Left ventricle myocardium superior (tissue), 1 donor: Measurements from ENCODE around the gene KIF6. TPM values are rescaled to one million over a fixed set of nuclear protein-coding genes. Genes with fewer than 3 reads are reported as not detected.

Source experiments
- ATAC-seq: fragments of 200-7000 bp; cut with Tn5 transposase; one replicate; pipeline ENCODE4 v1.9.1; 2020; ENCODE audit warnings: mild to moderate bottlenecking, moderate library complexity
- DNase-seq: peaks from one replicate; pipeline ENCODE4 v3.0.0-alpha.2; 2020
- intact Hi-C: fragments of 100-400 bp; cut with micrococcal nuclease; formaldehyde crosslinking; loops from one replicate; pipeline ENCODE4 v1.11.0; 2022
- total RNA-seq: library from RNA; stranded (reverse); fragmentation: NEBNext Ultra II Directional; extraction: Animal tissue kit (Norgen Biotek cat#: 25700); gene quantifications from one replicate; pipeline ENCODE4 v1.2.1, GENCODE V29; 2021
- donor health status: DM: no; HTN: yes; CAD: no; lungs with severe emphysema.

Gene KIF6
- total RNA-seq, 1 donor from 2014 or later, result 0.12 TPM

DNA sequence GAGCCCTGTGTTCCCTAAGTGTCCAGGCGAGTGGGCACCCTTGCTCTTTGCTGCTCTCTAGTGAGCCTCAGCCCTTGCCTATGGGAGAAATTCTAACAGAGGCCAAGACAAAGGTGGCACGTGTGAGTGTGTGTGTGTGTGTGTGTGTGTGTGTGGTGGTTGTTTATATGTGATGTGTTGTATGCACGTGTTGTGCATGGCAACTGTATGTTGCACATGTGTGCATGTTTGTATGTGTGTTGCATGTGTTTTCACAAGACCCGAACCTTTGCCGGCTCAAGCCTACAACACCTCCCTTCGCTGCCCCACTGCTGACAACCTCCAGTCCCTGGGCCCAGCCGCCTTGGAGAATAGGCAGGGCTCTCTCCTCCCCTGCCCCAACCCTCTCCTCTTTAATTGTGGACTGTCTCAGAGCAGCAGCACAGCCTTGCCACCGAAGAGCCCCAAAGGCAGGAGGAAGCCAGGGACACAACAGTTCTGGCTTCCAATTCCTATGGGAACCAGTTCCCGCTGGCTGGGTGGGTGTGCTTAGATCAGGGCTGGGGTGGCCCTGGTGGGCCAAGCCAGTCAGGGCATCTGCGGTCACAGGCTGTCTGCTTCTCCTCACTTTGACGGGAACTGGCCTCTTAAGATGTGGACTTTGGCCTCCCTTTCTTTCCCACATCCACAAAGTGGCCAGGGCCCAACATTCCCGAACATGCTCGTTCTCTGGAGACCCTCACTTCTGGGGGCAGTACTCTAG lies 405.4 kb downstream of the KIF6 start:
- intact Hi-C loops, result no loop called here
- ATAC-seq (peak; percentile 41), DNase-seq (no peak)

DNA sequence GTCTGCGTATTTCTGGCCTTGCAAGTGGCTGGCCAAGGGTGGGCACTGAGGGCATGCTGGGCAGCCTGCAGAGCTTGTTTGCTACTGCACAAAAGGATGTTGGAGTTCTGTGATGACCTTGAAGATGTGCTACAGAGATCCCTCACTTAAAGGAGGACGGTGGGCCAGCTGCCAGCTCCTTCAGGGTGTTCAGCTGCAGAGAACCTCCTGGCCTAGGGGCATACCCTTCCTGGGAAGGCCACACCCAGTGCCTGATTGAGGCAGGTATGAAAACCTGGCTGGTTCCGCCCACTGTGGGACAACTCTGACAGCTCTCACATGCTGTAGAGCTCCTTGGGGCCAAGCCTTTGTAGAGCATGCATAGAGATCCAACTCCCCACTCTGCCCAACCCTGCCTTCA lies 408.0 kb downstream of the KIF6 start:
- ATAC-seq (no peak), DNase-seq (no peak)
- intact Hi-C loops, result no loop called here

DNA sequence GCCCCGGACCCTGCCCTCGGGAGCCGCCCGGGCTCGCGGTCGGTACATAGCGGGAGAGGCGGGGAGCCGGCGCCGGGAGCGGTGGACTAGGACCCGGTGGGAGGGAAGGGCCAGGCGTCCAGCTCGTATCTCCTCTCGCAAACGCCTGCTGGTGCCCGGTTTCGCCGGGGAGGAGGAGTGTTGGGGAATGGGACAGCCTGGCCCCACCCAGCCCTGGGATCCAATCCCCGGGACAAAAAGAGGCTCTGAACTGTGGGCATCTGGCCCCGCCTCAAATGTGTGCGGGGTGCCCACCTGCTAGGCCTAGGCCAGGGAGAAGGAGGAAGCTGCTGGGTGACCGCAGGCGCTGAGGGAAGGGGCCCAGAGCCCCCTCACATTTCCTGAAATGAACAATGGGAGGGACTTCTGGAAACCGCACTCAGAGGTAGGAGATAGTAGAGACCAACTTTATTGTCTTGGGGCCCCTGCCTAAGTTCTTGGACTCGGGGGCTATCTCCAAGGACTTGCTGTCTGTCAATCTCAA lies 410.9 kb downstream of the KIF6 start, which contains the start of gene KCNK17:
Gene KCNK17 (minus strand): TSS at position 147 of the 523 bp plus-strand sequence. CDS start 99 bp downstream, at position 48.
- intact Hi-C loops, result no loop called here
- DNase-seq (no peak), ATAC-seq (no peak)

DNA sequence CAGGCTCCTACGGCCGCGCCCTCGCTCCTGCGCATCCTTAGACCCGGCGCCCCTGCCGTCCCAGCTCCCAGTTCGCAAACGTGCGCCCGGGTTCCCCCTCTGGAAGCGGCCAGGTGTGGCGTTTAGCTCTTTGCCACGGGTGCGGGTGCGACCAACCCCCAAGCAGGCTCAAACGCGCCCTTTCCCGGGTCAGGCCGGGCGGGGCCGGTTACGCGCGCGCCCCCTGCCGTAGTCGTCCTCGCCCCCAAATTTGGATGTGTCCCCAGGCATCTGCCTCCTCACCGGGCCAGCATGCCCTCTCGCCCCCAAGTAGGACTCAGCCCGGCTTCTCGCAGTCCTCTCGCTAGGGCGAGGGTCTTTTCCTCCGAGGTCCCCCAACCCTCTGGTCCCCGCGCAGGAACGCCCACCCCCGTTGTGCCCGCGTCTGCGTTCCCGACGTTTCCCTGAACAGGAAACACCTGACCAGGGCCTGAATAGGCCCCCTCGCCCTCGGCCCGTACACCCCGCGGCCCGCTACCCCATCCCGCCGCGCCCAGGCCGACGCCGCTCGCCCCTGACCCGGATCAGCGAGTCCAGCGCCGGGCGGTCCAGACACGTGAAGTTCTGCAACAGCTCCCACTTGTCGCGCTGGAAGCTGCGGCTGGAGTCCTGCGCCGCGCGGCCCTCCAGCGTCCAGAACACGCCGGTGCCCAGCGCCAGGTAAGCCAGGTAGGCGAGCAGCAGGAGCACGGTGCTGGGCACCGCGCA lies 411.5 kb downstream of the KIF6 start:
- intact Hi-C loops, result no loop called here
- no peak for DNase-seq
- peak; percentile 8 for ATAC-seq

DNA sequence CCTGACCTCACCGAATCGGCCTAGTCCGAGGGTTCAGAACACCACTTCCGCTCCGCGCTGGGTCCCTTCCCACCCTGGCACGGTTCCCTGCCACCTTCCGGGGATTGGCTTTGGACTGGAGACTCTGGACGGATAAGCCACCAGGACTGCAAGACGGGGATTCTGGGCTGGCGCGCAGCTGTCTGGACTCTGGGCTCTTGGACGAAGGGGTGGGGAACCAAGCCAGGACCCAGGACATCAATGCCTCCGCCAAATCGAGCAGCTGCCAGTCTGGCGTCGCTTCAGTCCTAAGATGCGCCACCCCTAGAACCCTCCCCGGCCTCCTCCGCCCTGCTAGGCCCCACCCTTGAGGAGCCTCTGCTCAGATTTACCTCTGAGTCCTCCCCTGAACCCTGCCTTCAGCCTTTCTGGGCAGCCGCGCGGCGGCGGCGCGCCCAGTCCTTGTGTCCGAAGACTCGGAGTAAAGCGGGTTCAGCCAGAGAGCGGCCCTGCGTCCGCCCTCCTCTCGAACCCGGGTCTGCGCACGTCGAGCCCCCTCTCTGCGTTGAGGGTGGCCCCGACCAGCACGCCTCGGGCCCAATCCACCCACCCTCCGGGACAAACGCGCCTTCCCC lies 412.2 kb downstream of the KIF6 start:
- peak; percentile 52 for DNase-seq
- ATAC-seq, result peak; percentile 28

DNA sequence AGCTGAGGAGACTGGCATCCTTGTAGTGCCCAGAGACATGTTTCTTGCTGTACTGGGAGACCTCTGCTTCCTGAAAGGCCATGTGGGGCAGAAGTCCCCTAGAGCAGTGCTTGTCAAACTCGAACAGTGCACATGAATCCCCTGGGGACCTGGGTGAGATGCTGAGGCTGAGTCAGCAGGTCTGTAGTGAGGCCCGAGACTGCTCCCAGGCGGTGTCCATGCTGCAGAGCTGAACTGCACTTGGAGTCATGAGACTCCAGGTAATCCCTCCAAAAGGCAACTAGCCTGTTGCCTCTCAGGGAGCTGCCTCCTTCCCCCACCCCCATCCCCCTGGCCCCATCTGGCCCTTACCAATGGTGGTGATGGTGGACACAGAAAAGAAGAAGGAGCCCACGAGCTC lies 414.7 kb downstream of the KIF6 start:
- ATAC-seq (no peak), DNase-seq (no peak)
- intact Hi-C loops, result no loop called here

More for the DNA sequence above, 412.2 kb downstream of the KIF6 start:
- intact Hi-C loops, result no loop called here

DNA sequence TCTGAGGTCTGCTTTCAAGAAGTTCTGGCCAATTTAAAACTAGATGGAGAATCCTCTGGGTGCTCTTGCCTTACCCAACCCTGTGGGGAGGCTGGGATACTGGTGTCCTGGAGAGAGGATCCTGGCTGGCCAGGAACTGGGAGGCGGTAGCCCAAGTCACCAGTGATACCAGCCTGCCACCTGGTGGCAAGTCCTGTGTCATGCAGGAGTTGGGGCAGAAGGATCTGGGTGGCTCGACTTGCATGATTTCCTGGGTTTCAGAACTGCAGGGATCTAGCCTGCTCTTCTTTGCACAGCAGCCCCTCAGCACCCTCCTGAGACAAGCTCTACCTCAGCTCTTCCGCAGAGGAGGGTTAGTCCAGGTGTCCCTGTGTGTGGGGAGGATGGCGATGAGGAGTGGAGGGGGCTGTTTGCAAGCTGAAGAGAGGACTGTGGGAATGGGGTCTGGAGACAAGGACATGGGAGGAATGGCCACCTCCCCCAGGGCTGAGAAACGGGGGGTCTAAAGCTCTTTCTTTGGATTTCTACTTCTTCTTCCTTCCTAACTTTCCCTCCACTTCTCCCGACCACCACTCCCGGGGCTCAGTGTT lies 415.2 kb downstream of the KIF6 start:
- DNase-seq (peak; percentile 79), ATAC-seq (peak; percentile 77)
- intact Hi-C loops, result loop anchor here (10.0 kb wide), 2 partner anchors 335 to 435 kb away; no protein-coding TSS in a partner anchor

DNA sequence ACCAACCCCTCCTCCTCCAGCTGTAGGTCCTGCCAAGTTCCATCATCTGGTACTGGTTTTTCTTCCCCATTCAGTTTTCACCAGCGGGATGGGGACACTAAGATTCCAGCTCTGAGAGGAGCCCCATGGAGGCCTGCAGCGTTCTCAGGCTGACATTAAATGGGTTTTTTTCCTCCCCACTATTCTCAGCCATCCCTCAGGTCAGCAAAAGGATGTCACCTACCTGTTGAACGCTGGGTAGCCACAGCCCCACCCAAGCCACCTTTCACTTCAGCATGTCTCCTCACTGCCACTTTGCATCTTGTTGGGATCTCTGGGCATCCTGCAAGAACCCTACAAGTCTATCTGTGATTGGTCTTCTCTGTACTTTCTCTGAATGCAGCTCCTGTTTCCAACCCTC lies 417.7 kb downstream of the KIF6 start:
- ATAC-seq, result no peak
- DNase-seq, result no peak
- intact Hi-C loops, result loop anchor here (10.0 kb wide), 2 partner anchors 333 to 433 kb away; no protein-coding TSS in a partner anchor

DNA sequence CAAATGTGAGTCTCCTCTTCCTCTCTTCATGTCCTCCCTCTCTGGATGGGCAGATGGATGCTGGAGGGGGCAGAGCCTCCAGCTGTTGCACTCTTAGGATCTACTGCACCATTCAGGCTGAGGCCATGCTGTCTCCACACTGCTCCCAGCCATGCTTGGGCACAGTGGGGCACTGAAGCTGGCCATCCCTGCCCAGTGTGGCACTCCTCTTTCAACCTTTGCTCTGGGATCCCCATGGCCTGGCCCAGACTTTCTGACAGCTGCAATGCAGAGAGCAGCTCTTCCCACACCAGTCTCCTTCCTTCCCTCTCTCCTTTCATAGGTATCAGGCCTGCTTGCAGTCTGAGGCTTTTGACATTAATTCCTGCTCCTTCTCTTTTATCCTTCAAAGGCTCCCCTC lies 420.3 kb downstream of the KIF6 start:
- intact Hi-C loops, result loop anchor here (10.0 kb wide), 2 partner anchors 330 to 430 kb away; no protein-coding TSS in a partner anchor

DNA sequence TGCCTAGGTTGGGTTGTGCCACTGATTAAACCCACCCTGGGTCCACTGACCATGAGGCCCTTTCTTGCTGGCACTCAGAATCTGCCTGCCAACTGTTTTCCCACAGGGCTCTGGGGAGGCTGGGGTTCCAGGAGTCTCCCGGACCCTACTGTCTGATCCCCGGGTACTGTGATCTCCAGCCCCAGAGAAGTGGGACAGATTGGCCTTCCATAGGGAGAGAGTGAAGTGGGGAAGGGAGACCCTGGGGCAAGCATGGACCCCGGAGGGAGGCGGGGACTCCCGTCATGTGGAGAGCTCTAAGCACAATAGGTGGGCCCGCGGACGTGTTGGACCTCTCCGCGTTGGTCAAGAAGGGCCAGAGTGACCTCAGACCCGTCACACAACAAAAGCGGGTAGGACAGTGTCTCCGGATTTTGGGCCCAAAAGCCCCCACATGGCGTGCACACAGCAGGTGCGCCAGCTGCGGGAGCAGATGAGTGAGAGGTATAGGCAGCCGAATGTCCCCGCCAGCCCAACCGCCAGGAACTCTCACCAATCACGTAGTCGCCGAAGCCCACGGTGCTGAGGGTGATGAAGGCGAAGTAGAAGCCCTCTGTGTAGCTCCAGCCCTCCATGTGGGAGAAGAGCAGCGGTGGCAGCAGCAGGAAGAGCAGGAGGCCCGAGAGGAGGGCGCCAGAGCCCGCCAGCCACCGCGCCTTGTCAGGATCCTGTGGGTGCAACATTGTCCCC lies 421.6 kb downstream of the KIF6 start:
- ATAC-seq, result no peak
- no peak for DNase-seq
- intact Hi-C loops, result loop anchor here (10.0 kb wide), 2 partner anchors 329 to 429 kb away; no protein-coding TSS in a partner anchor

More for the DNA sequence above, 420.3 kb downstream of the KIF6 start:
- ATAC-seq (no peak), DNase-seq (no peak)

DNA sequence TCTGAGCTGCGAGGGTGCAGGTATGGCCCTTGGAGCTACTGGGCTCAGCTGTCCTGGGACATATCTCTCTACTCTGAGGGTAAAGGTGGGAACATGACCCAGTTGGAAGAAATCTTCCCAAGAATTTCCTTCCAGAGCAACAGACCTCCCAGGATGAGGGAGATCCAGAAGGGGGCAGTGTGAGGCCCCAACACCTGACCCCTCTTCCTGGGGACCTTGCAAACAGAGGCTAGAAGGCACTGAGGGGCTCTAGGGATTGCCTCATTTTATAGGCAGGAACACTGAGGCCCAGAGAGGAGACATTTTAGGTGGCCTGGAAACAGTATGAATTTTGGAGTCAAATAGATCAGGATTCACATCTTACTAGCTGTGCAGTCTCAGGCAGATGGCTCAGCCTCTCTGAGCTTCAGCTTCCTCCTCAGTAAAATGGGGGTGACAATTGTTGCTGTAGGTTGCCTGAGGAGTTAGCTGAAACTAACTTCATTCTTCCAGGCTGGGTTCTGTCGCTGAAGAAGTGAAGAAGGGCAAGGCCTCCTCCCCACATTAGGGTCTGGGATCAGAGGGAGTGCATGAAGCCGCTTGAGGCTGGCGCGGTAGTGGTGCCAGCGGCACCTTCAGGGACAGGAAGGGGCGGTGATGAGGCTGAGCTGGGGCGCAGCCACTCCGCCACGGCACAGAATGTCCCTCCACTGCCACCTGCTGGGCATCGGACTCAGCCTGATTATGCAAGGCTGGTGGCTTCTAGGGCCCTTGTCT lies 422.4 kb downstream of the KIF6 start:
- peak; percentile 91 for DNase-seq
- intact Hi-C loops, result loop anchor here (10.0 kb wide), 2 partner anchors 328 to 428 kb away; no protein-coding TSS in a partner anchor
- ATAC-seq, result peak; percentile 96

DNA sequence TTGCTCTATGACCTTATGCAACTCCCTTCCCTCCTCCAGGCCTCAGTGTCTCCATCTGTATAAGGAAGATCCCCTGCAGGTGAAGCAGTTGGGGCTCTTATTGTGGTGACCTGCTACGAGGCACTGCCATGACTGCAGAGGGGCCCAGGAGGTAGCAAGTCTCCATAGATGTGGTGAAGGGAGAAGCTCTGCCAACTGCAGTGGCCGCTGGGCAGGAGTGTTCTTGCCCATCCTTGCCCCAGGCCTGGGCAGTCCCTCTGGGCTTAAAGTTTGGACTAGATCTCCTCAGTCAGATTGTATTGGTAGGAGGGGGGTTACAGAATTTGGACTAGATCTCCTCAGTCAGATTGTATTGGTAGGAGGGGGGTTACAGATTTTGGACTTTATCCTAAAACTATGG lies 423.2 kb downstream of the KIF6 start:
- DNase-seq (no peak), ATAC-seq (no peak)
- intact Hi-C loops, result loop anchor here (10.0 kb wide), 2 partner anchors 327 to 427 kb away; no protein-coding TSS in a partner anchor

DNA sequence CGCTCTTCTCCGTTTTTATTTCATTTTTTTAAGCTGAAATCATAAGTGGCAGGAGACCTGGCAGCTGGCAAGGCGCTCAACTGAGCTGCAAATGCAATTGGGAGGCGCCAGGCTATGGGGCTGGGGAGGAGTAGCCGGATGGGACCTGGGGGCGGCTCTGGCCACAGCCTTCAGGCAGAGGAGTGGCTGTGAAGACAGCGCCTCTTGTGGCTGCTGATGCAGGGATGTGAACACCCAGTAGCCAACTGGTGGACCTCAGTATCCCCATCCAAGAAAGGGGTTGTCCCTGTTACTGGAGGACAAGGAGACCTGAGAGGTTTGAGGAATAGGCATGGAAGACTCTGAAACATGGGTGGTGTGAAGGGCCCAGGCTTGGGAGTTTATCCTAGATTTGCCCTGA lies 423.6 kb downstream of the KIF6 start:
- DNase-seq (no peak), ATAC-seq (no peak)
- intact Hi-C loops, result loop anchor here (10.0 kb wide), 2 partner anchors 327 to 427 kb away; no protein-coding TSS in a partner anchor

DNA sequence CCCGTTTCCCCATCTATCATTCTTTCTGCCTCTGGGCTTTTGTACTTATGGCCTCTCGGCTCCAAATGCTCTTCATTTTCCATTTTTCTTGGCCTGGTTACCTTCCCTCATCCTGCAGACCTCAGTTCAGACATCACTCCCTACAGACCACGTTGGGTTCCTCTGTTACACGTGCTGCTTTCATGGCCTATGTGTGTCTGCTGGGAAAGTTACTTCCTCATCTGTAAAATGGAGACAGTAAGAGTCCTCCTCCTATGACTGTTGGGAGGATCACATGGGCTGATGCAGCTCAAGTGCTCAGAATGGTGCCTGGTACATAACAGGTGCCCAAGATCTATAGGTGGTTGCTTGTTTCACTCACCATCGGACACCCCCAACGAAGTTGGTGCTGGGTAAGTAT lies 424.5 kb downstream of the KIF6 start:
- ATAC-seq, result no peak
- intact Hi-C loops, result loop anchor here (10.0 kb wide), 2 partner anchors 326 to 426 kb away; no protein-coding TSS in a partner anchor
- no peak for DNase-seq

DNA sequence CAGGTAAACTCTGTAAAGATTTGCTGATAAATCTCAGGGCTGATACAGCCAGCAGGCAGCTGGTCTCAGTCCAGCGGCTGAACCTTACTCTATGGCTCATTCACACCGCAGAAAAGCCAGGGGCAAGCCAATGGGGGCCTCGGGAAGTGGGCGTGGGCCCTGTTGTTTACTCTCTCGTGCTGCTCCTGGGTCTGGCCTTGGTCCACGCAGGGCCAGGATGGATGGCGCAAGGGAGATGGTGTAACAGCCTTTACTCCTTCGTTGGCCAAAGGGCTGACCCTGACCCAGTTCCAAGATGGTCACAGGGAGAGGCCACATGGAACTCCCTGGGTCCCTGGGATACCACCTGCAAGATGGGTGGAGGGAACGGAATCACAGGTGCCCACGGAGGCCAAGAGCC lies 427.1 kb downstream of the KIF6 start:
- intact Hi-C loops, result loop anchor here (5.0 kb wide), 1 partner anchor 131 kb away; no protein-coding TSS in a partner anchor
- no peak for ATAC-seq
- no peak for DNase-seq

DNA sequence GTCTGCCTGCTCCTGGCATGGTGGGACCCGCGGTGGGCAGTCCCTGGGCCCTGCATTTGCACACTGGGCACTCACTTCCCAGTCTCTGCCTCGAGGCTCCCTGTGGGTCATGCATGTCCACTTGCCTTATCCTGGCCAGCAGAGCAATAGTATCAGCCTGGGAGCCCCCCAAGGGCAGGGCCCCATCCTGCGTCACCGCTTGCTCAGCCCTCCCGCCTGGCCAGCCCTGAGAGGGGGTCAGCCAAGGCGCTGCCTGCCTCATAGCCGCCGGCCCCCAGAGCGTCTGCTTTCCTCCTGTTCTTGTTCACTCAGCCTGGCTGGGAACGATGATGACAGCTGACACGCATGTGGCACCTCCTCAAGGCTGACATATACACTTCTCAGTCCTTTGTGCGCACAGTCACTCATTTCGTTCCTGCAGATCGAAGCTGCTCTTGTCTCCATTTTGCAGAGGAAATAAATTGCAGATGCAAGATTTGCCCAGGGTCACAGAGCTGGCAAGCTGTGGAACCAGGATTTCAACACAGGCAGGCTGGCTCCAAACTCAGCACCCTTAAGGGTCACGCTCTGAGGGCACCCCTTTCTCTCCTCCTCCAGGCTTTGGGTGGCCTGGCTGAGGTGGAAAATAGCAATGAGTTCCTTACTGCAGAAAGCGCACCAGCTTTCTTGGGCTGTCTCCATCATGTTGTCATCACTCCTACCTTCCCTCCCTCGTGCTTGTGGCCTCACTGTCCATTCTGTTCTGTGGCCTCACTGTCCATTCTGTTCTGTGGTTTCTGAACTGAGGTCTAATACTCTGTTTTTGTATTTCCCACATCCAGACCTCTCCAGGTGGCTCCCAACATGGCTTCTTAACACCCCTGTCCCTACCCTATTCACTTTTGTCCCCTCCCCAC lies 428.2 kb downstream of the KIF6 start:
- DNase-seq (peak; percentile 72), ATAC-seq (peak; percentile 90)
- intact Hi-C loops, result loop anchor here (5.0 kb wide), 1 partner anchor 130 kb away; no protein-coding TSS in a partner anchor
